NOMO-1 treated with dmso at 0.1 percent for 144 hours (cell line): ENCODE data around the gene SH3GL3.

Experiments
- DNase-seq: peaks from one replicate; lab custom pipeline; 2025; ENCODE audit not compliant: unreplicated experiment; lab: John Stamatoyannopoulos, UW

The SH3GL3 gene

DNA sequence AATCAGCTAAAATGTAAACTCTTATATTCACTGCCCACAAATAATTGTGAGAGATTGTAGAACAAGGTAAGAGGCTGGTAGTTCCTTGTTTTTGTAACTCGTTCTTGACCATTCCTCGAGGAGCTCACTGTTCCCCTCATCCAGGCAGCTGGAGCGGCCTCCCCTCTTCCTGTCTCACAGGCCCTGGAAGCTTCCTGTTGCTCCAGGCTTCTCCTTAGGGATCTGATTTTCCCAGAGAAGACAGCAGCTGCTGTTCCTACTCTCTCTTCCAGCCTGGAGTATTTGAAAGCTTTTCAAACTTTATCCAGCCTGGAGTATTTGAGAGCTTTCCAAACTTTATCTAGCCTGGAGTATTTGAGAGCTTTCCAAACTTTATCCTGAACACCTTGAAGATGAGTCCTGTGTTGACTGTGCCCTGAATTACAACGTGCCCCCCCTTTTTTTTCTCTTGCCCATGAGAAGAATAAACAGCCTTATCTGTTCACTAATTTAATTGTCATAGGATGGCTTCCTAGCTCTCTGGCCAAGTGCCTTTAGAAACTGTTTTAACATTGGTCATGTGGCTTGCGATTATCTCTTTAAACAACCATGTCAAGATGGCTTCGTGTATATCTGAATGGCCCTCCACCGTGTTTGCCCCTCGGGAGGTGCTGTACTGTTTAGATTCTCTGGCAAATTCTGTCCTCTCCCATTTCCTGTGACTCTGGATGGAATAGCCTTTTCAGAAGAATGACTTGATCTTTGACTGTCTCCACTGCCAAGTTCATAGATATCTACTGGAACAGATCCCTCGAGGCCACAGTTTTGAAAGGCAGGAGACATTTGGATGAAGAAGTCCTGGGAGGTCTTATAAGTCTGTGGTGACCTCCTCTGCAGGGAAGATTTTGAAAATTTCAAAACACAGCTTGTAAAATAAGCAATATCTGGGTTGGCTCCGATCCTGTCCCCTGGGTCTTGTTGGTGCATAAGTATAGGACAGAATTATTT is 211.6 kb downstream of the SH3GL3 start:
- no peak for DNase-seq

DNA sequence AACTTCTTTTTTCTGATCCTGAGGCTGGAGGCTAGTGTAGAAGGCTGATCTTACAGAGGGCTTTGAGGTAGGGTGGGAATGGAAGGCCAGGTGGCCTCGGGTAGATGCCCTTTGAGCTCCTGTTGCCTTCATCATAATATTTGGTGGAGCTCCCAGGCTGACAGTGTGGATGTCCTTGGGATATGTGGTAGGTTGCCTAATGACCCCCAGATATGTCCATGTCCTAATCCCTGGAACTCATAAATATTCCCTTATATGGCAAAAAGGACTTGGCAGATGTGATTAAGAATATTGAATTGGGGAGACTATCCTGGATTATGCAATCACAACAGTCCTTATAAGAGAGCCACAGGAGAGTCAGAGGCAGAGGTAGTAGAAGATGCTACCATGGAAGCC is 212.3 kb downstream of the SH3GL3 start:
- DNase-seq, result no peak

DNA sequence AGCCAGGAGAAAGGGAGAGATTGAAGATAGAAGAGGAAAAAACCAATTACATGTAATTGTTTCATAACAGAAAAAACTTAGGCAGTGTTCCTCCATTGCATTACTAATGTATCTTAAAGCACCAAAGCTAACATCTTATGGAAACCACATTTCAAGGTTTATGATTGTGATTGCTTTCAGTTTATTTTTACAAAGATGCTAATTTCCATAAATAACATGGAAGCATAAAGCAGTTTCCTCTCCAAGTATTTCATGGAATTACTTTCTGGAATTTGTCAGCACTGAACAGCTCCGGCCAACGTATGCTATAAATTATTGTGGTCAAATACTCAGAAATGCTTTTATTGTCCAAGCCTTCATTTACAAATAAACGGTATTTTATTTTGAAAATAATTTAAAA is 218.3 kb downstream of the SH3GL3 start:
- no peak for DNase-seq
